ENCODE measurements around the gene RPL21. TPM values are rescaled to one million over a fixed set of nuclear protein-coding genes. Genes with fewer than 3 reads are reported as not detected.

RPL21 gene
- total and polyA plus RNA-seq, 2 donors (not counting 1 experiment from before 2014, with no cell fraction given) = 831 to 1,841 TPM

GRCh38 chr13:27280841-27281240, 29.5 kb downstream of the RPL21 start:
- TF ChIP-seq EZH2 (IDR thresholded peaks at IDR 0.05; ENCODE audit: low read length, missing control alignments) (no peak), CTCF (conservative IDR thresholded peaks at IDR 0.05 in 1 of 2, IDR thresholded peaks at IDR 0.05 in 1 of 2; ENCODE audit: low read depth in 1 of 2, low read length in 2 of 2) (no peak)
- H2AFZ ChIP-seq (ENCODE audit: low read length) = no peak overlapping the region

GRCh38 chr13:27281420-27281819, 30.1 kb downstream of the RPL21 start:
- H3K27me3 ChIP-seq (ENCODE audit: control insufficient read depth, insufficient read depth, low read length) = peaks cover 8% of the 10 kb centered on the region
- no peak overlapping the region for H3K27ac ChIP-seq (ENCODE audit: insufficient read depth, low read length)
- no peak overlapping the region for H3K9ac ChIP-seq (ENCODE audit: insufficient read depth, low read length)
- no peak overlapping the region for H3K4me3 ChIP-seq (replicated peaks in 1 of 4; ENCODE audit: control extremely low read depth in 1 of 4, insufficient read depth in 1 of 4, low read depth in 3 of 4, low read length in 4 of 4)
- H3K4me2 ChIP-seq (ENCODE audit: extremely low read depth, insufficient read depth, low read length) = no peak overlapping the region
- TF ChIP-seq EZH2 (IDR thresholded peaks at IDR 0.05; ENCODE audit: low read length, missing control alignments) (no peak), CTCF (conservative IDR thresholded peaks at IDR 0.05 in 1 of 2, IDR thresholded peaks at IDR 0.05 in 1 of 2; ENCODE audit: low read depth in 1 of 2, low read length in 2 of 2) (peak in 1 of 2 donors; percentile 5)
- no peak overlapping the region for H2AFZ ChIP-seq (ENCODE audit: low read length)
- H3K4me1 ChIP-seq (ENCODE audit: control insufficient read depth, extremely low read depth, insufficient read depth, low read length) = no peaks in the 10 kb centered on the region
- no peaks in the 10 kb centered on the region for H4K20me1 ChIP-seq (ENCODE audit: control insufficient read depth, extremely low read depth, insufficient read depth, low read length)
- H3K79me2 ChIP-seq (ENCODE audit: control insufficient read depth, insufficient read depth, low read length) = no peaks in the 10 kb centered on the region
- H3K9me3 ChIP-seq (ENCODE audit: control insufficient read depth, insufficient read depth, low read depth, low read length) = no peaks in the 10 kb centered on the region
- no peaks in the 10 kb centered on the region for H3K36me3 ChIP-seq (ENCODE audit: control insufficient read depth, insufficient read depth, low read length)
- no peak for DNase-seq (ENCODE audit: low read depth in 2 of 2)

More at GRCh38 chr13:27280841-27281240, 29.5 kb downstream of the RPL21 start:
- Histone ChIP-seq H3K36me3 (ENCODE audit: control insufficient read depth, insufficient read depth, low read length) (no peaks in the 10 kb centered on the region), H3K4me2 (ENCODE audit: extremely low read depth, insufficient read depth, low read length) (no peak overlapping the region), H3K27me3 (ENCODE audit: control insufficient read depth, insufficient read depth, low read length) (peaks cover 8% of the 10 kb centered on the region), H3K4me1 (ENCODE audit: control insufficient read depth, extremely low read depth, insufficient read depth, low read length) (peaks cover 2% of the 10 kb centered on the region), H3K79me2 (ENCODE audit: control insufficient read depth, insufficient read depth, low read length) (no peaks in the 10 kb centered on the region), H3K4me3 (replicated peaks in 1 of 4; ENCODE audit: control extremely low read depth in 1 of 4, insufficient read depth in 1 of 4, low read depth in 3 of 4, low read length in 4 of 4) (no peak overlapping the region), H3K27ac (ENCODE audit: insufficient read depth, low read length) (no peak overlapping the region), H3K9me3 (ENCODE audit: control insufficient read depth, insufficient read depth, low read depth, low read length) (no peaks in the 10 kb centered on the region), H3K9ac (ENCODE audit: insufficient read depth, low read length) (no peak overlapping the region), H4K20me1 (ENCODE audit: control insufficient read depth, extremely low read depth, insufficient read depth, low read length) (no peaks in the 10 kb centered on the region)
- no peak for DNase-seq (ENCODE audit: low read depth in 2 of 2)

- Histone ChIP-seq H3K4me2 (ENCODE audit: extremely low read depth, insufficient read depth, low read length) (no peak overlapping the region), H3K9ac (ENCODE audit: insufficient read depth, low read length) (no peak overlapping the region), H3K4me1 (ENCODE audit: control insufficient read depth, extremely low read depth, insufficient read depth, low read length) (no peaks in the 10 kb centered on the region), H3K9me3 (ENCODE audit: control insufficient read depth, insufficient read depth, low read depth, low read length) (no peaks in the 10 kb centered on the region), H4K20me1 (ENCODE audit: control insufficient read depth, extremely low read depth, insufficient read depth, low read length) (no peaks in the 10 kb centered on the region), H2AFZ (ENCODE audit: low read length) (no peak overlapping the region), H3K27me3 (ENCODE audit: control insufficient read depth, insufficient read depth, low read length) (peaks cover 8% of the 10 kb centered on the region), H3K27ac (ENCODE audit: insufficient read depth, low read length) (no peak overlapping the region), H3K4me3 (replicated peaks in 1 of 4; ENCODE audit: control extremely low read depth in 1 of 4, insufficient read depth in 1 of 4, low read depth in 3 of 4, low read length in 4 of 4) (no peak overlapping the region), H3K36me3 (ENCODE audit: control insufficient read depth, insufficient read depth, low read length) (no peaks in the 10 kb centered on the region), H3K79me2 (ENCODE audit: control insufficient read depth, insufficient read depth, low read length) (no peaks in the 10 kb centered on the region)
- DNase-seq (ENCODE audit: low read depth in 2 of 2) = peak in 1 of 2 donors; percentile 66
- no peak for TF ChIP-seq EZH2 (IDR thresholded peaks at IDR 0.05; ENCODE audit: low read length, missing control alignments)
- TF ChIP-seq CTCF (conservative IDR thresholded peaks at IDR 0.05 in 1 of 2, IDR thresholded peaks at IDR 0.05 in 1 of 2; ENCODE audit: low read depth in 1 of 2, low read length in 2 of 2) = peak; percentile 42 to 61
Measured at GRCh38 chr13:27283906-27284493, 32.6 kb downstream of the RPL21 start.

Measured in fibroblast of lung (primary cell).